Endothelial cell of umbilical vein (primary cell): ENCODE data around the gene SLC66A2.

ENCODE experiments used
- CTCF ChIP-seq, 2 donors: IDR thresholded peaks; 1 replicate in 1 of 2; 2 replicates in 1 of 2; pipeline ENCODE4 v1.5.1; 2011; ENCODE audit warnings: low read length in 2 of 2, mild to moderate bottlenecking in 2 of 2, moderate library complexity in 2 of 2, control low read depth in 1 of 2, inconsistent platforms in 1 of 2, low read depth in 1 of 2; ENCODE audit not compliant: insufficient read depth in 1 of 2; ENCODE audit errors: extremely low read depth in 1 of 2
- EZH2 ChIP-seq: IDR thresholded peaks from 2 replicates; pipeline ENCODE4 v1.6.1; 2012; ENCODE audit warnings: borderline replicate concordance, low read depth, mild to moderate bottlenecking, moderate library complexity, low read length, inconsistent platforms; ENCODE audit not compliant: severe bottlenecking
- FOS ChIP-seq: IDR thresholded peaks from 2 replicates; pipeline ENCODE4 v1.6.1; 2011; ENCODE audit warnings: mild to moderate bottlenecking, low read length, moderate library complexity, borderline replicate concordance; ENCODE audit not compliant: insufficient read depth
- JUN ChIP-seq: IDR thresholded peaks from 2 replicates; pipeline ENCODE4 v1.6.1; 2011; ENCODE audit warnings: borderline replicate concordance, low read depth; ENCODE audit not compliant: insufficient read length, insufficient read depth
- MYC ChIP-seq: IDR thresholded peaks from one replicate; pipeline ENCODE4 v1.6.1; 2011; ENCODE audit warnings: mild to moderate bottlenecking, low read depth, low read length
- POLR2A ChIP-seq: IDR thresholded peaks from 2 replicates; pipeline ENCODE4 v1.6.1; 2012; ENCODE audit warnings: low read depth, mild to moderate bottlenecking, control low read depth, low read length
- POLR2AphosphoS5 ChIP-seq: IDR thresholded peaks from 2 replicates; pipeline ENCODE4 v1.6.1; 2012; ENCODE audit warnings: low read depth, mild to moderate bottlenecking, control low read depth, low read length, moderate library complexity; ENCODE audit not compliant: insufficient read depth

GRCh38 chr18:79988451-79989194 lies 37.2 kb upstream of the SLC66A2 start, which contains the start of gene TXNL4A:
- TF ChIP-seq POLR2A (peak; percentile 96), MYC (peak; percentile 88), POLR2AphosphoS5 (peak; percentile 99), CTCF (IDR thresholded peaks at IDR 0.05; ENCODE audit: extremely low read depth in 1 of 2, insufficient read depth in 1 of 2, low read depth in 1 of 2, low read length in 2 of 2) (no peak), EZH2 (no peak), JUN (no peak), FOS (no peak)
